Neural progenitor cell (in vitro differentiated cells): ENCODE data around the gene PIP4K2A.

ENCODE experiments used
- CTCF ChIP-seq: fragments of 200-600 bp; sonication (generic); IDR thresholded peaks from 2 replicates; pipeline ENCODE4 v1.5.1; 2017; ENCODE audit warnings: antibody characterized with exemption, mild to moderate bottlenecking
- EZH2 ChIP-seq: fragments of 200-600 bp; sonication (generic); IDR thresholded peaks from 2 replicates; pipeline ENCODE4 v1.6.1; 2017; ENCODE audit warnings: antibody characterized with exemption, mild to moderate bottlenecking, moderate library complexity

DNA sequence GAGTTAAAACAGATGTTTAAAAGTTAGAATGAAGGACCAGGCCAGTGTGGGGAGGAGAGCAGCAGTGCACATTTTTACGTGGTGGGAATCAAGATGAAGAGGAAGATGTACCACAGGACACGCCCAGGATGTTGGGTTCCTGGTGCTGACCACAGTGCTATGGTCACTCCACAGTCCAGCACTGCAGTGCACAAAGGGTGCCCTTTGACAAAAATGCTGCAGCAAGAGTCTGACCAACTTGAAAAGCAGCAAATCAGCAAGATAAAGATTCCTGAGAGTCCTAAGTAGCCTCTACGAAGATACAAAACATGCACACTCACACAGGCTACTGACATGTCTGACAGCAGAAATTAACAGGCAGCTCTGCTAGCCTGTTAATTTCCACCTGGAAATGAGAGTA, 107.1 kb downstream of the PIP4K2A start:
- TF ChIP-seq CTCF = no peak
- TF ChIP-seq EZH2 = no peak
